ENCODE measurements around the gene POLA1. TPM values are rescaled to one million over a fixed set of nuclear protein-coding genes. Genes with fewer than 3 reads are reported as not detected.

POLA1 gene
- total RNA-seq, 1 donor from 2014 or later, result 7.4 TPM

GRCh38 chrX:24837966-24838365 lies 144.2 kb downstream of the POLA1 start:
- no peak for TF ChIP-seq CTCF (IDR thresholded peaks at IDR 0.05; ENCODE audit: insufficient read depth, low read length, severe bottlenecking)
- DNase-seq (ENCODE audit: low read depth), result no peak
- H3K4me3 ChIP-seq (ENCODE audit: low read depth, low read length), result no peak overlapping the region
- FAIRE-seq, result no peak
- H3K36me3 ChIP-seq (ENCODE audit: control insufficient read depth, insufficient read depth, low read length), result no peaks in the 10 kb centered on the region
- H3K27me3 ChIP-seq (ENCODE audit: control insufficient read depth, insufficient read depth, low read length), result no peaks in the 10 kb centered on the region

GRCh38 chrX:24838629-24839028 lies 144.9 kb downstream of the POLA1 start:
- Histone ChIP-seq H3K27me3 (ENCODE audit: control insufficient read depth, insufficient read depth, low read length) (no peaks in the 10 kb centered on the region), H3K36me3 (ENCODE audit: control insufficient read depth, insufficient read depth, low read length) (no peaks in the 10 kb centered on the region), H3K4me3 (ENCODE audit: low read depth, low read length) (no peak overlapping the region)
- FAIRE-seq (no peak), DNase-seq (ENCODE audit: low read depth) (peak; percentile 21)
- TF ChIP-seq CTCF (IDR thresholded peaks at IDR 0.05; ENCODE audit: insufficient read depth, low read length, severe bottlenecking), result no peak

- TF ChIP-seq CTCF (IDR thresholded peaks at IDR 0.05; ENCODE audit: insufficient read depth, low read length, severe bottlenecking), result no peak
- FAIRE-seq, result no peak
- DNase-seq (ENCODE audit: low read depth), result peak; percentile 36
Observed at GRCh38 chrX:24839331-24839730, 145.6 kb downstream of the POLA1 start.

GRCh38 chrX:24842486-24842885 lies 148.8 kb downstream of the POLA1 start:
- DNase-seq (ENCODE audit: low read depth) (no peak), FAIRE-seq (no peak)
- no peaks in the 10 kb centered on the region for H3K27me3 ChIP-seq (ENCODE audit: control insufficient read depth, insufficient read depth, low read length)
- no peaks in the 10 kb centered on the region for H3K36me3 ChIP-seq (ENCODE audit: control insufficient read depth, insufficient read depth, low read length)
- no peak overlapping the region for H3K4me3 ChIP-seq (ENCODE audit: low read depth, low read length)
- no peak for TF ChIP-seq CTCF (IDR thresholded peaks at IDR 0.05; ENCODE audit: insufficient read depth, low read length, severe bottlenecking)

More at GRCh38 chrX:24839331-24839730, 145.6 kb downstream of the POLA1 start:
- Histone ChIP-seq H3K27me3 (ENCODE audit: control insufficient read depth, insufficient read depth, low read length) (no peaks in the 10 kb centered on the region), H3K36me3 (ENCODE audit: control insufficient read depth, insufficient read depth, low read length) (no peaks in the 10 kb centered on the region), H3K4me3 (ENCODE audit: low read depth, low read length) (no peak overlapping the region)

- no peak for TF ChIP-seq CTCF (IDR thresholded peaks at IDR 0.05; ENCODE audit: insufficient read depth, low read length, severe bottlenecking)
- H3K4me3 ChIP-seq (ENCODE audit: low read depth, low read length), result no peak overlapping the region
- no peak for DNase-seq (ENCODE audit: low read depth)
- H3K27me3 ChIP-seq (ENCODE audit: control insufficient read depth, insufficient read depth, low read length), result no peaks in the 10 kb centered on the region
- no peaks in the 10 kb centered on the region for H3K36me3 ChIP-seq (ENCODE audit: control insufficient read depth, insufficient read depth, low read length)
- no peak for FAIRE-seq
Observed at GRCh38 chrX:24846550-24847150, 152.9 kb downstream of the POLA1 start.

GRCh38 chrX:24851289-24851688 lies 157.6 kb downstream of the POLA1 start:
- no peaks in the 10 kb centered on the region for H3K36me3 ChIP-seq (ENCODE audit: control insufficient read depth, insufficient read depth, low read length)
- no peak overlapping the region for H3K4me3 ChIP-seq (ENCODE audit: low read depth, low read length)
- no peak for TF ChIP-seq CTCF (IDR thresholded peaks at IDR 0.05; ENCODE audit: insufficient read depth, low read length, severe bottlenecking)
- FAIRE-seq, result no peak
- DNase-seq (ENCODE audit: low read depth), result no peak
- H3K27me3 ChIP-seq (ENCODE audit: control insufficient read depth, insufficient read depth, low read length), result no peaks in the 10 kb centered on the region
